Breast epithelium (tissue), 3 donors: ENCODE data around the gene ARHGEF5.
"Not testable (repeated sequence)": the region's sequence is repeated elsewhere in the genome, so short reads cannot be mapped to it uniquely, and the experiment has no call there.

Experiments used
- POLR2A ChIP-seq: fragments of 450-650 bp; IDR thresholded peaks from one replicate; pipeline ENCODE4 v1.6.1; 2016; ENCODE audit warnings: antibody characterized with exemption, mild to moderate bottlenecking, moderate library complexity
- POLR2AphosphoS5 ChIP-seq, 3 donors: sonication (generic); formaldehyde crosslinking; IDR thresholded peaks; one replicate each; pipeline ENCODE4 v1.6.1; 2017; ENCODE audit warnings: antibody characterized with exemption in 3 of 3

- not testable (repeated sequence) for TF ChIP-seq POLR2A; POLR2AphosphoS5 (IDR thresholded peaks at IDR 0.05)
Observed at GRCh38 chr7:144311872-144312469, 43.2 kb upstream of the ARHGEF5 start, which contains the start of gene OR2A1.
